Activated naive CD4-positive, alpha-beta T cell treated with anti-CD3 and anti-CD28 coated beads, Interleukin-2, amount 10 ng/mL, durations not matched to agents 7 days and 5 days (primary cell): ENCODE data around the gene CASZ1.

ENCODE experiments used
- CTCF ChIA-PET: fragments of 350-600 bp; sonication (Branson Sonifier 250); formaldehyde crosslinking; loops from one replicate; lab custom pipeline; 2021; ENCODE audit warnings: antibody characterized with exemption; lab: Charles Lee
- DNase-seq: peaks from one replicate; pipeline ENCODE4 v3.0.0-alpha.2; 2020
- H3K27ac Mint-ChIP-seq: one replicate; pipeline ENCODE4 v1.8.0; 2021; ENCODE audit warnings: mild to moderate bottlenecking, moderate library complexity, mixed read lengths
- H3K27me3 Mint-ChIP-seq: one replicate; pipeline ENCODE4 v1.8.0; 2021; ENCODE audit warnings: mild to moderate bottlenecking, mixed read lengths
- H3K36me3 Mint-ChIP-seq: one replicate; pipeline ENCODE4 v1.8.0; 2021; ENCODE audit warnings: mixed read lengths
- H3K4me1 Mint-ChIP-seq: one replicate; pipeline ENCODE4 v1.8.0; 2021; ENCODE audit warnings: mixed read lengths
- H3K4me3 Mint-ChIP-seq: one replicate; pipeline ENCODE4 v1.8.0; 2021; ENCODE audit warnings: mild to moderate bottlenecking, moderate library complexity, mixed read lengths
- H3K9me3 Mint-ChIP-seq: one replicate; pipeline ENCODE4 v1.8.0; 2021; ENCODE audit warnings: mixed read lengths

CASZ1 gene

GRCh38 chr1:10624256-10625050 lies 172.0 kb downstream of the CASZ1 start:
- H3K4me3 Mint-ChIP-seq = no peak overlapping the region
- no peaks in the 10 kb centered on the region for H3K27me3 Mint-ChIP-seq
- H3K4me1 Mint-ChIP-seq = no peaks in the 10 kb centered on the region
- no peak for DNase-seq
- no peaks in the 10 kb centered on the region for H3K9me3 Mint-ChIP-seq
- H3K36me3 Mint-ChIP-seq = peaks cover 4% of the 10 kb centered on the region
- no peak overlapping the region for H3K27ac Mint-ChIP-seq
- CTCF ChIA-PET = interaction anchor here (1.0 kb wide), 1 partner anchor 63 kb away, joined by 3 read pairs; no protein-coding TSS in a partner anchor

- Mint-ChIP-seq H3K27me3 (no peaks in the 10 kb centered on the region), H3K4me1 (no peaks in the 10 kb centered on the region)
These were observed 172.7 kb downstream of the CASZ1 start for GRCh38 chr1:10623686-10624145.

GRCh38 chr1:10622910-10623685 lies 173.3 kb downstream of the CASZ1 start:
- Mint-ChIP-seq H3K36me3 (peaks cover 4% of the 10 kb centered on the region), H3K27me3 (no peaks in the 10 kb centered on the region), H3K4me3 (no peak overlapping the region), H3K4me1 (no peaks in the 10 kb centered on the region), H3K9me3 (no peaks in the 10 kb centered on the region), H3K27ac (no peak overlapping the region)
- DNase-seq = no peak
- CTCF ChIA-PET = no interaction called here

More at GRCh38 chr1:10623686-10624145, 172.7 kb downstream of the CASZ1 start:
- H3K9me3 Mint-ChIP-seq = no peaks in the 10 kb centered on the region
- CTCF ChIA-PET = no interaction called here
- H3K4me3 Mint-ChIP-seq = no peak overlapping the region
- H3K36me3 Mint-ChIP-seq = peaks cover 4% of the 10 kb centered on the region
- no peak for DNase-seq
- H3K27ac Mint-ChIP-seq = no peak overlapping the region

GRCh38 chr1:10621906-10622305 lies 174.5 kb downstream of the CASZ1 start:
- H3K9me3 Mint-ChIP-seq = no peaks in the 10 kb centered on the region
- no peaks in the 10 kb centered on the region for H3K27me3 Mint-ChIP-seq
- H3K36me3 Mint-ChIP-seq = peaks cover 4% of the 10 kb centered on the region
- no peak overlapping the region for H3K27ac Mint-ChIP-seq
- H3K4me1 Mint-ChIP-seq = no peaks in the 10 kb centered on the region
- H3K4me3 Mint-ChIP-seq = no peak overlapping the region
- CTCF ChIA-PET = no interaction called here
- DNase-seq = no peak

- no peak for DNase-seq
- CTCF ChIA-PET = interaction anchor here (0.6 kb wide), 1 partner anchor 914 kb away, joined by 3 read pairs; no protein-coding TSS in a partner anchor
These were observed 175.7 kb downstream of the CASZ1 start for GRCh38 chr1:10620776-10621175.

GRCh38 chr1:10617931-10618885 lies 178.2 kb downstream of the CASZ1 start:
- Mint-ChIP-seq H3K27me3 (no peaks in the 10 kb centered on the region), H3K36me3 (peaks cover 4% of the 10 kb centered on the region), H3K4me1 (no peaks in the 10 kb centered on the region), H3K27ac (no peak overlapping the region), H3K9me3 (no peaks in the 10 kb centered on the region), H3K4me3 (no peak overlapping the region)
- CTCF ChIA-PET = no interaction called here
- no peak for DNase-seq

More at GRCh38 chr1:10620776-10621175, 175.7 kb downstream of the CASZ1 start:
- Mint-ChIP-seq H3K36me3 (peaks cover 4% of the 10 kb centered on the region), H3K27me3 (no peaks in the 10 kb centered on the region), H3K4me3 (no peak overlapping the region), H3K27ac (no peak overlapping the region), H3K9me3 (no peaks in the 10 kb centered on the region), H3K4me1 (no peaks in the 10 kb centered on the region)

- H3K27me3 Mint-ChIP-seq = no peaks in the 10 kb centered on the region
- no peak overlapping the region for H3K27ac Mint-ChIP-seq
- H3K9me3 Mint-ChIP-seq = no peaks in the 10 kb centered on the region
- no peak overlapping the region for H3K4me3 Mint-ChIP-seq
- DNase-seq = no peak
- no peaks in the 10 kb centered on the region for H3K4me1 Mint-ChIP-seq
- CTCF ChIA-PET = no interaction called here
- peaks cover 3% of the 10 kb centered on the region for H3K36me3 Mint-ChIP-seq
These were observed 179.1 kb downstream of the CASZ1 start for GRCh38 chr1:10617318-10617717.

GRCh38 chr1:10616696-10617095 lies 179.8 kb downstream of the CASZ1 start:
- CTCF ChIA-PET = no interaction called here
- H3K27me3 Mint-ChIP-seq = no peaks in the 10 kb centered on the region
- no peak overlapping the region for H3K27ac Mint-ChIP-seq
- no peak overlapping the region for H3K4me3 Mint-ChIP-seq
- DNase-seq = no peak
- H3K4me1 Mint-ChIP-seq = no peaks in the 10 kb centered on the region
- H3K9me3 Mint-ChIP-seq = no peaks in the 10 kb centered on the region
- no peaks in the 10 kb centered on the region for H3K36me3 Mint-ChIP-seq

GRCh38 chr1:10615932-10616671 lies 180.3 kb downstream of the CASZ1 start:
- Mint-ChIP-seq H3K9me3 (no peaks in the 10 kb centered on the region), H3K4me3 (no peak overlapping the region), H3K4me1 (no peaks in the 10 kb centered on the region), H3K36me3 (no peaks in the 10 kb centered on the region), H3K27me3 (no peaks in the 10 kb centered on the region), H3K27ac (no peak overlapping the region)
- CTCF ChIA-PET = no interaction called here
- DNase-seq = no peak

GRCh38 chr1:10615332-10615731 lies 181.1 kb downstream of the CASZ1 start:
- CTCF ChIA-PET = no interaction called here
- H3K9me3 Mint-ChIP-seq = no peaks in the 10 kb centered on the region
- H3K36me3 Mint-ChIP-seq = no peaks in the 10 kb centered on the region
- no peak overlapping the region for H3K27ac Mint-ChIP-seq
- H3K4me3 Mint-ChIP-seq = no peak overlapping the region
- DNase-seq = no peak
- no peaks in the 10 kb centered on the region for H3K27me3 Mint-ChIP-seq
- no peaks in the 10 kb centered on the region for H3K4me1 Mint-ChIP-seq

- CTCF ChIA-PET = no interaction called here
- Mint-ChIP-seq H3K4me1 (no peaks in the 10 kb centered on the region), H3K27ac (no peak overlapping the region), H3K4me3 (no peak overlapping the region), H3K36me3 (no peaks in the 10 kb centered on the region), H3K9me3 (no peaks in the 10 kb centered on the region), H3K27me3 (no peaks in the 10 kb centered on the region)
- no peak for DNase-seq
These were observed 181.8 kb downstream of the CASZ1 start for GRCh38 chr1:10614377-10615225.

- DNase-seq = no peak
- Mint-ChIP-seq H3K4me3 (no peak overlapping the region), H3K27me3 (no peaks in the 10 kb centered on the region), H3K27ac (no peak overlapping the region), H3K9me3 (no peaks in the 10 kb centered on the region), H3K36me3 (no peaks in the 10 kb centered on the region), H3K4me1 (no peaks in the 10 kb centered on the region)
- CTCF ChIA-PET = no interaction called here
These were observed 182.6 kb downstream of the CASZ1 start for GRCh38 chr1:10613861-10614260.

- Mint-ChIP-seq H3K9me3 (no peaks in the 10 kb centered on the region), H3K27me3 (no peaks in the 10 kb centered on the region), H3K36me3 (no peaks in the 10 kb centered on the region), H3K4me3 (no peak overlapping the region), H3K4me1 (no peaks in the 10 kb centered on the region), H3K27ac (no peak overlapping the region)
- no peak for DNase-seq
- CTCF ChIA-PET = no interaction called here
These were observed 183.1 kb downstream of the CASZ1 start for GRCh38 chr1:10613340-10613739.
